Measurements from ENCODE around the gene AP5S1. TPM values are rescaled to one million over a fixed set of nuclear protein-coding genes. Genes with fewer than 3 reads are reported as not detected.

The AP5S1 gene
- total RNA-seq, 1 experiment from 2014 or later, result 2.8 TPM

GRCh38 chr20:3784863-3785239 lies 35.5 kb upstream of the AP5S1 start (continued):
- no peak for TF ChIP-seq HMGA2 (CRISPR knock-in tag; IDR thresholded peaks at IDR 0.05)

GRCh38 chr20:3785240-3786125 lies 34.9 kb upstream of the AP5S1 start:
- peak; percentile 27 for DNase-seq (ENCODE audit: low spot score)

GRCh38 chr20:3786126-3786484 lies 34.2 kb upstream of the AP5S1 start:
- POLR2A ChIA-PET, result interaction anchor here (0.9 kb wide), 1 partner anchor 13 kb away, joined by 4 read pairs; no protein-coding TSS in a partner anchor
- Mint-ChIP-seq H3K4me3 (peak overlapping the region; percentile 83), H3K27ac (no peak overlapping the region), H3K4me1 (peaks cover 24% of the 10 kb centered on the region), H3K9me3 (no peaks in the 10 kb centered on the region), H3K36me3 (peaks cover 4% of the 10 kb centered on the region; the same call in 1 of the 2 replicates), H3K27me3 (ENCODE audit: low read depth) (peaks cover 25% of the 10 kb centered on the region)
- ATAC-seq, result peak; percentile 3
- CTCF ChIA-PET, result interaction anchor here (0.6 to 7.0 kb wide), 31 partner anchors 8 to 306 kb away, joined by 3 to 92 read pairs (median 4); partner anchors contain the start of genes ADAM33, ADISSP, AP5S1 and CDC25B
- DNase-seq (ENCODE audit: low spot score), result peak; percentile 53
- TF ChIP-seq SMAD3 (CRISPR knock-in tag; IDR thresholded peaks at IDR 0.05; ENCODE audit: borderline replicate concordance), result 0 out of 2 replicates have a peak, but pooled peaks have one; percentile 33
- TF ChIP-seq SMAD4 (CRISPR knock-in tag; IDR thresholded peaks at IDR 0.05), result no peak
- TF ChIP-seq ZNF219 (CRISPR knock-in tag; IDR thresholded peaks at IDR 0.05; ENCODE audit: borderline replicate concordance), result no peak
- 0 out of 2 replicates have a peak, but pooled peaks have one; percentile 41 for TF ChIP-seq JUN (CRISPR knock-in tag; IDR thresholded peaks at IDR 0.05)
- 0 out of 2 replicates have a peak, but pooled peaks have one; percentile 50 for TF ChIP-seq E2F4 (CRISPR knock-in tag; IDR thresholded peaks at IDR 0.05; ENCODE audit: borderline replicate concordance, low read depth)
- TF ChIP-seq OVOL2 (CRISPR knock-in tag; IDR thresholded peaks at IDR 0.05; ENCODE audit: borderline replicate concordance), result no peak
- TF ChIP-seq MXD4 (CRISPR knock-in tag; IDR thresholded peaks at IDR 0.05; ENCODE audit: borderline replicate concordance), result no peak
- no peak for TF ChIP-seq TEAD4 (CRISPR knock-in tag; IDR thresholded peaks at IDR 0.05)
- 0 out of 2 replicates have a peak, but pooled peaks have one; percentile 40 for TF ChIP-seq KAT7 (CRISPR knock-in tag; IDR thresholded peaks at IDR 0.05; ENCODE audit: borderline replicate concordance)
- no peak for TF ChIP-seq NFE2L1 (CRISPR knock-in tag; IDR thresholded peaks at IDR 0.05)
- no peak for TF ChIP-seq CBFB (CRISPR knock-in tag; IDR thresholded peaks at IDR 0.05; ENCODE audit: low read depth)
- TF ChIP-seq SP1 (CRISPR knock-in tag; conservative IDR thresholded peaks at IDR 0.05), result no peak
- peak; percentile 70; the same call in 1 of the 2 replicates for TF ChIP-seq FOXP1 (CRISPR knock-in tag; IDR thresholded peaks at IDR 0.05; ENCODE audit: borderline replicate concordance)

More at GRCh38 chr20:3785240-3786125, 34.9 kb upstream of the AP5S1 start:
- TF ChIP-seq, protein P1, sequence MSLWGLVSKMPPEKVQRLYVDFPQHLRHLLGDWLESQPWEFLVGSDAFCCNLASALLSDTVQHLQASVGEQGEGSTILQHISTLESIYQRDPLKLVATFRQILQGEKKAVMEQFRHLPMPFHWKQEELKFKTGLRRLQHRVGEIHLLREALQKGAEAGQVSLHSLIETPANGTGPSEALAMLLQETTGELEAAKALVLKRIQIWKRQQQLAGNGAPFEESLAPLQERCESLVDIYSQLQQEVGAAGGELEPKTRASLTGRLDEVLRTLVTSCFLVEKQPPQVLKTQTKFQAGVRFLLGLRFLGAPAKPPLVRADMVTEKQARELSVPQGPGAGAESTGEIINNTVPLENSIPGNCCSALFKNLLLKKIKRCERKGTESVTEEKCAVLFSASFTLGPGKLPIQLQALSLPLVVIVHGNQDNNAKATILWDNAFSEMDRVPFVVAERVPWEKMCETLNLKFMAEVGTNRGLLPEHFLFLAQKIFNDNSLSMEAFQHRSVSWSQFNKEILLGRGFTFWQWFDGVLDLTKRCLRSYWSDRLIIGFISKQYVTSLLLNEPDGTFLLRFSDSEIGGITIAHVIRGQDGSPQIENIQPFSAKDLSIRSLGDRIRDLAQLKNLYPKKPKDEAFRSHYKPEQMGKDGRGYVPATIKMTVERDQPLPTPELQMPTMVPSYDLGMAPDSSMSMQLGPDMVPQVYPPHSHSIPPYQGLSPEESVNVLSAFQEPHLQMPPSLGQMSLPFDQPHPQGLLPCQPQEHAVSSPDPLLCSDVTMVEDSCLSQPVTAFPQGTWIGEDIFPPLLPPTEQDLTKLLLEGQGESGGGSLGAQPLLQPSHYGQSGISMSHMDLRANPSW (CRISPR knock-in tag; conservative IDR thresholded peaks at IDR 0.05; ENCODE audit: low read depth), result no peak
- TF ChIP-seq GABPB1 (CRISPR knock-in tag; IDR thresholded peaks at IDR 0.05) (no peak), EMX1 (CRISPR knock-in tag; IDR thresholded peaks at IDR 0.05) (no peak), NFE2L1 (CRISPR knock-in tag; IDR thresholded peaks at IDR 0.05) (no peak), NR3C1 (CRISPR knock-in tag; conservative IDR thresholded peaks at IDR 0.05; ENCODE audit: low read depth) (no peak), HMGXB4 (CRISPR knock-in tag; IDR thresholded peaks at IDR 0.05) (peak; percentile 37; the same call in 1 of the 2 replicates), ZNF263 (CRISPR knock-in tag; IDR thresholded peaks at IDR 0.05; ENCODE audit: low read depth) (peak; percentile 48; the same call in 1 of the 2 replicates), CREB1 (CRISPR knock-in tag; IDR thresholded peaks at IDR 0.05) (no peak), FOXP1 (CRISPR knock-in tag; IDR thresholded peaks at IDR 0.05; ENCODE audit: borderline replicate concordance) (peak; percentile 6; the same call in 1 of the 2 replicates)
- TF ChIP-seq, protein P2, sequence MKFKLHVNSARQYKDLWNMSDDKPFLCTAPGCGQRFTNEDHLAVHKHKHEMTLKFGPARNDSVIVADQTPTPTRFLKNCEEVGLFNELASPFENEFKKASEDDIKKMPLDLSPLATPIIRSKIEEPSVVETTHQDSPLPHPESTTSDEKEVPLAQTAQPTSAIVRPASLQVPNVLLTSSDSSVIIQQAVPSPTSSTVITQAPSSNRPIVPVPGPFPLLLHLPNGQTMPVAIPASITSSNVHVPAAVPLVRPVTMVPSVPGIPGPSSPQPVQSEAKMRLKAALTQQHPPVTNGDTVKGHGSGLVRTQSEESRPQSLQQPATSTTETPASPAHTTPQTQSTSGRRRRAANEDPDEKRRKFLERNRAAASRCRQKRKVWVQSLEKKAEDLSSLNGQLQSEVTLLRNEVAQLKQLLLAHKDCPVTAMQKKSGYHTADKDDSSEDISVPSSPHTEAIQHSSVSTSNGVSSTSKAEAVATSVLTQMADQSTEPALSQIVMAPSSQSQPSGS (CRISPR knock-in tag; IDR thresholded peaks at IDR 0.05; ENCODE audit: borderline replicate concordance, low read depth), result no peak
- ATAC-seq, result no peak
- H3K27me3 Mint-ChIP-seq (ENCODE audit: low read depth), result peaks cover 27% of the 10 kb centered on the region
- peaks cover 4% of the 10 kb centered on the region; the same call in 1 of the 2 replicates for H3K36me3 Mint-ChIP-seq
- no peaks in the 10 kb centered on the region for H3K9me3 Mint-ChIP-seq
- POLR2A ChIA-PET, result interaction anchor here (0.9 kb wide), 1 partner anchor 14 kb away, joined by 4 read pairs; no protein-coding TSS in a partner anchor
- peaks cover 29% of the 10 kb centered on the region for H3K4me1 Mint-ChIP-seq
- peak overlapping the region; percentile 83 for H3K4me3 Mint-ChIP-seq
- CTCF ChIA-PET, result interaction anchor here (0.8 to 7.0 kb wide), 24 partner anchors 7 to 307 kb away, joined by 3 to 92 read pairs (median 6); partner anchors contain the start of genes ADAM33, ADISSP, AP5S1 and CDC25B
- H3K27ac Mint-ChIP-seq, result no peak overlapping the region

Measured in WTC11 (cell line).